Mesothelial cell of epicardium (in vitro differentiated cells): ENCODE results near the gene TRIOBP. TPM values are rescaled to one million over a fixed set of nuclear protein-coding genes. Genes with fewer than 3 reads are reported as not detected.
A peak's percentile ranks its signal among the peaks of the same experiment; 100 is the strongest.

Source experiments
- DNase-seq, 2 experiments: peaks; one replicate each; pipeline ENCODE4 v3.0.0; 2021; ENCODE audit warnings: low spot score in 2 of 2; ENCODE audit not compliant: unreplicated experiment in 2 of 2
- H3K27ac Mint-ChIP-seq: 2 replicates; pipeline ENCODE4 v1.8.0; 2021; ENCODE audit warnings: mixed read lengths
- H3K27me3 Mint-ChIP-seq: 2 replicates; pipeline ENCODE4 v1.8.0; 2021; ENCODE audit warnings: low read depth, mixed read lengths
- H3K36me3 Mint-ChIP-seq: 2 replicates; pipeline ENCODE4 v1.8.0; 2021; ENCODE audit warnings: mixed read lengths
- H3K4me1 Mint-ChIP-seq: 2 replicates; pipeline ENCODE4 v1.8.0; 2021; ENCODE audit warnings: mixed read lengths
- H3K4me3 Mint-ChIP-seq: 2 replicates; pipeline ENCODE4 v1.8.0; 2021; ENCODE audit warnings: mild to moderate bottlenecking, moderate library complexity, mixed read lengths
- H3K9me3 Mint-ChIP-seq: 2 replicates; pipeline ENCODE4 v1.8.0; 2021; ENCODE audit warnings: mixed read lengths
- CTCF ChIP-seq: fragments of 200-600 bp; sonication (generic); IDR thresholded peaks from one replicate; pipeline ENCODE4 v1.5.0; 2021; ENCODE audit warnings: antibody characterized with exemption; ENCODE audit not compliant: unreplicated experiment
- total RNA-seq: library from RNA; stranded (reverse); gene quantifications from 3 replicates; pipeline ENCODE4 v1.2.1, GENCODE V29; 2021

TRIOBP gene
- total RNA-seq, 1 donor from 2014 or later, result 76.1 TPM

- TF ChIP-seq CTCF, result no peak
- no peaks in the 10 kb centered on the region for H3K9me3 Mint-ChIP-seq
- no peak overlapping the region for H3K4me3 Mint-ChIP-seq
- H3K36me3 Mint-ChIP-seq, result peaks cover 5% of the 10 kb centered on the region
- H3K27ac Mint-ChIP-seq, result peak overlapping the region; percentile 80
- DNase-seq, result no peak
- no peaks in the 10 kb centered on the region for H3K27me3 Mint-ChIP-seq
- peaks cover 63% of the 10 kb centered on the region for H3K4me1 Mint-ChIP-seq
Measured at GRCh38 chr22:37749831-37750595, 53.2 kb downstream of the TRIOBP start.

- no peak for TF ChIP-seq CTCF
- Mint-ChIP-seq H3K9me3 (no peaks in the 10 kb centered on the region), H3K4me3 (no peak overlapping the region), H3K36me3 (peaks cover 8% of the 10 kb centered on the region), H3K27me3 (no peaks in the 10 kb centered on the region), H3K4me1 (peaks cover 57% of the 10 kb centered on the region), H3K27ac (peak overlapping the region; percentile 87)
- no peak for DNase-seq
Measured at GRCh38 chr22:37750596-37751162, 53.8 kb downstream of the TRIOBP start.

- Mint-ChIP-seq H3K9me3 (no peaks in the 10 kb centered on the region), H3K36me3 (peaks cover 8% of the 10 kb centered on the region), H3K27ac (peak overlapping the region; percentile 83), H3K4me1 (peaks cover 57% of the 10 kb centered on the region), H3K27me3 (no peaks in the 10 kb centered on the region), H3K4me3 (no peak overlapping the region)
- DNase-seq, result no peak
- no peak for TF ChIP-seq CTCF
Measured at GRCh38 chr22:37751449-37752188, 54.8 kb downstream of the TRIOBP start.

- no peak for TF ChIP-seq CTCF
- Mint-ChIP-seq H3K27ac (peak overlapping the region; percentile 83), H3K9me3 (no peaks in the 10 kb centered on the region), H3K4me1 (peaks cover 52% of the 10 kb centered on the region), H3K36me3 (peaks cover 10% of the 10 kb centered on the region), H3K4me3 (peak overlapping the region; percentile 26), H3K27me3 (no peaks in the 10 kb centered on the region)
- peak in 1 of 2 experiments; percentile 59 for DNase-seq
Measured at GRCh38 chr22:37752189-37753087, 55.6 kb downstream of the TRIOBP start.

- Mint-ChIP-seq H3K4me3 (no peak overlapping the region), H3K4me1 (peaks cover 40% of the 10 kb centered on the region), H3K9me3 (no peaks in the 10 kb centered on the region), H3K27me3 (no peaks in the 10 kb centered on the region), H3K27ac (no peak overlapping the region), H3K36me3 (peaks cover 14% of the 10 kb centered on the region)
- TF ChIP-seq CTCF, result no peak
- no peak for DNase-seq
Measured at GRCh38 chr22:37753746-37754145, 56.9 kb downstream of the TRIOBP start.
